Trophoblast cell (in vitro differentiated cells and primary cell): ENCODE data around the gene MPPED2.

Source experiments
- DNase-seq, 2 donors: peaks; one replicate each; pipeline ENCODE4 v3.0.0-alpha.2; 2016
- H2AFZ ChIP-seq: 2 replicates; pipeline ENCODE4 v1.6.1; 2013; ENCODE audit warnings: low read length, moderate library complexity, mild to moderate bottlenecking; ENCODE audit not compliant: insufficient read depth, poor library complexity
- H2AK5ac ChIP-seq: 2 replicates; pipeline ENCODE4 v1.6.1; 2013; ENCODE audit warnings: mild to moderate bottlenecking, low read length
- H2BK120ac ChIP-seq: 2 replicates; pipeline ENCODE4 v1.6.1; 2013; ENCODE audit warnings: low read length, mild to moderate bottlenecking, moderate library complexity; ENCODE audit not compliant: insufficient read depth, poor library complexity
- H2BK12ac ChIP-seq: 2 replicates; pipeline ENCODE4 v1.6.1; 2013; ENCODE audit warnings: mild to moderate bottlenecking, low read length, moderate library complexity
- H2BK5ac ChIP-seq: 2 replicates; pipeline ENCODE4 v1.6.1; 2013; ENCODE audit warnings: low read length, low read depth, moderate library complexity, mild to moderate bottlenecking; ENCODE audit not compliant: poor library complexity
- H3K14ac ChIP-seq: 2 replicates; pipeline ENCODE4 v1.6.1; 2013; ENCODE audit warnings: mild to moderate bottlenecking, low read length
- H3K18ac ChIP-seq: 2 replicates; pipeline ENCODE4 v1.6.1; 2013; ENCODE audit warnings: mild to moderate bottlenecking, low read length
- H3K23ac ChIP-seq: 2 replicates; pipeline ENCODE4 v1.6.1; 2013; ENCODE audit warnings: low read length
- H3K27ac ChIP-seq: 2 replicates; pipeline ENCODE4 v1.5.1; 2013; ENCODE audit warnings: low read depth, mild to moderate bottlenecking, inconsistent platforms, low read length, moderate library complexity
- H3K27me3 ChIP-seq: 2 replicates; pipeline ENCODE4 v1.6.1; 2013; ENCODE audit warnings: inconsistent platforms, mild to moderate bottlenecking, low read length, moderate library complexity; ENCODE audit not compliant: insufficient read depth
- H3K36me3 ChIP-seq, 2 experiments: 1 replicate in 1 of 2; 2 replicates in 1 of 2; pipeline ENCODE4 v1.6.1; 2013; ENCODE audit warnings: low read length in 2 of 2, mild to moderate bottlenecking in 2 of 2, moderate library complexity in 1 of 2; ENCODE audit not compliant: insufficient read depth in 2 of 2, control insufficient read depth in 1 of 2
- H3K4ac ChIP-seq: 2 replicates; pipeline ENCODE4 v1.6.1; 2013; ENCODE audit warnings: low read depth, mild to moderate bottlenecking, low read length, moderate library complexity
- H3K4me1 ChIP-seq, 2 experiments: 1 replicate in 1 of 2; 2 replicates in 1 of 2; pipeline ENCODE4 v1.6.1; 2013; ENCODE audit warnings: low read length in 2 of 2, mild to moderate bottlenecking in 2 of 2, moderate library complexity in 1 of 2; ENCODE audit not compliant: insufficient read depth in 2 of 2, control insufficient read depth in 1 of 2
- H3K4me2 ChIP-seq: 2 replicates; pipeline ENCODE4 v1.6.1; 2013; ENCODE audit warnings: inconsistent platforms, mild to moderate bottlenecking, low read length, moderate library complexity
- H3K4me3 ChIP-seq: 2 replicates; pipeline ENCODE4 v1.5.1; 2013; ENCODE audit warnings: mild to moderate bottlenecking, low read depth, low read length, inconsistent platforms
- H3K79me1 ChIP-seq: one replicate; pipeline ENCODE4 v1.6.1; 2013; ENCODE audit warnings: low read length
- H3K79me2 ChIP-seq: 2 replicates; pipeline ENCODE4 v1.6.1; 2013; ENCODE audit warnings: low read length, mild to moderate bottlenecking; ENCODE audit not compliant: control insufficient read depth, insufficient read depth, poor library complexity
- H3K9ac ChIP-seq: 2 replicates; pipeline ENCODE4 v1.6.1; 2013; ENCODE audit warnings: mild to moderate bottlenecking, low read length
- H3K9me3 ChIP-seq: 2 replicates; pipeline ENCODE4 v1.6.1; 2013; ENCODE audit warnings: low read depth, mild to moderate bottlenecking, control low read depth, inconsistent platforms, low read length; ENCODE audit not compliant: insufficient read depth
- H4K12ac ChIP-seq: 2 replicates; pipeline ENCODE4 v1.6.1; 2013; ENCODE audit warnings: low read depth, mild to moderate bottlenecking, low read length, moderate library complexity
- H4K8ac ChIP-seq: 2 replicates; pipeline ENCODE4 v1.6.1; 2013; ENCODE audit warnings: low read depth, mild to moderate bottlenecking, low read length, moderate library complexity
- H4K91ac ChIP-seq: one replicate; pipeline ENCODE4 v1.6.1; 2013; ENCODE audit warnings: low read depth, mild to moderate bottlenecking, low read length, moderate library complexity
- WGBS: extraction: QIAGEN DNeasy Blood & Tissue Kit; methylation state at CpG from one replicate; pipeline ENCODE4 v1.1.7; 2013; ENCODE audit warnings: missing lambda C conversion rate; ENCODE audit not compliant: insufficient read length, insufficient coverage; ENCODE audit errors: extremely low coverage; 5-methylcytosine and 5-hydroxymethylcytosine counted together

The MPPED2 gene

GRCh38 chr11:30499940-30500339 lies 86.2 kb downstream of the MPPED2 start:
- H3K36me3 ChIP-seq = no peaks in the 10 kb centered on the region
- H2BK12ac ChIP-seq = no peak overlapping the region
- no peak overlapping the region for H3K9ac ChIP-seq
- no peak overlapping the region for H3K18ac ChIP-seq
- no peak overlapping the region for H2AFZ ChIP-seq
- H2BK120ac ChIP-seq = no peak overlapping the region
- no peak overlapping the region for H4K8ac ChIP-seq
- H3K9me3 ChIP-seq = no peaks in the 10 kb centered on the region
- WGBS = no CpG with 5 or more reads among the region's 1 CpG
- H3K14ac ChIP-seq = no peak overlapping the region
- no peak overlapping the region for H3K27ac ChIP-seq
- H4K91ac ChIP-seq = no peak overlapping the region
- no peak overlapping the region for H3K4me3 ChIP-seq
- H3K79me1 ChIP-seq = no peaks in the 10 kb centered on the region
- H2BK5ac ChIP-seq = no peak overlapping the region
- H3K4ac ChIP-seq = no peak overlapping the region
- H3K23ac ChIP-seq = no peak overlapping the region
- H4K12ac ChIP-seq = no peak overlapping the region
- no peaks in the 10 kb centered on the region for H3K79me2 ChIP-seq
- no peak overlapping the region for H3K4me2 ChIP-seq
- no peak for DNase-seq
- H2AK5ac ChIP-seq = no peak overlapping the region
- no peaks in the 10 kb centered on the region for H3K27me3 ChIP-seq
- no peaks in the 10 kb centered on the region for H3K4me1 ChIP-seq

GRCh38 chr11:30497600-30497999 lies 88.6 kb downstream of the MPPED2 start:
- Histone ChIP-seq H2BK12ac (no peak overlapping the region), H3K36me3 (no peaks in the 10 kb centered on the region), H2AK5ac (no peak overlapping the region), H3K23ac (no peak overlapping the region), H2BK120ac (no peak overlapping the region), H3K14ac (no peak overlapping the region), H3K4ac (no peak overlapping the region), H3K9ac (no peak overlapping the region), H3K27me3 (no peaks in the 10 kb centered on the region), H3K79me2 (no peaks in the 10 kb centered on the region), H4K12ac (no peak overlapping the region), H3K4me3 (no peak overlapping the region), H3K79me1 (no peaks in the 10 kb centered on the region), H3K4me1 (no peaks in the 10 kb centered on the region), H4K91ac (no peak overlapping the region), H3K18ac (no peak overlapping the region), H3K27ac (no peak overlapping the region), H2AFZ (no peak overlapping the region), H3K4me2 (no peak overlapping the region), H3K9me3 (no peaks in the 10 kb centered on the region), H4K8ac (no peak overlapping the region), H2BK5ac (no peak overlapping the region)
- no CpG with 5 or more reads among the region's 5 CpGs for WGBS
- no peak for DNase-seq

- Histone ChIP-seq H4K12ac (no peak overlapping the region), H3K27ac (no peak overlapping the region), H3K4ac (no peak overlapping the region), H3K36me3 (no peaks in the 10 kb centered on the region), H3K9ac (no peak overlapping the region), H3K9me3 (no peaks in the 10 kb centered on the region), H2BK12ac (no peak overlapping the region), H3K4me2 (no peak overlapping the region), H3K14ac (no peak overlapping the region), H3K27me3 (no peaks in the 10 kb centered on the region), H3K18ac (no peak overlapping the region), H3K23ac (no peak overlapping the region), H2BK120ac (no peak overlapping the region), H3K4me3 (no peak overlapping the region), H3K79me1 (no peaks in the 10 kb centered on the region), H4K8ac (no peak overlapping the region), H2BK5ac (no peak overlapping the region), H3K79me2 (no peaks in the 10 kb centered on the region), H4K91ac (no peak overlapping the region), H2AK5ac (no peak overlapping the region), H2AFZ (no peak overlapping the region), H3K4me1 (no peaks in the 10 kb centered on the region)
- DNase-seq = no peak
- WGBS = no CpG with 5 or more reads among the region's 3 CpGs
These were observed 89.2 kb downstream of the MPPED2 start for GRCh38 chr11:30496935-30497334.

GRCh38 chr11:30495437-30495836 lies 90.7 kb downstream of the MPPED2 start:
- Histone ChIP-seq H3K36me3 (no peaks in the 10 kb centered on the region), H2AK5ac (no peak overlapping the region), H4K12ac (no peak overlapping the region), H3K23ac (no peak overlapping the region), H4K91ac (no peak overlapping the region), H3K79me2 (no peaks in the 10 kb centered on the region), H3K4ac (no peak overlapping the region), H3K27ac (no peak overlapping the region), H3K79me1 (no peaks in the 10 kb centered on the region), H2BK12ac (no peak overlapping the region), H3K4me2 (no peak overlapping the region), H3K4me1 (no peaks in the 10 kb centered on the region), H2BK120ac (no peak overlapping the region), H2BK5ac (no peak overlapping the region), H3K4me3 (no peak overlapping the region), H2AFZ (no peak overlapping the region), H3K14ac (no peak overlapping the region), H3K18ac (no peak overlapping the region), H4K8ac (no peak overlapping the region), H3K9ac (no peak overlapping the region), H3K9me3 (no peaks in the 10 kb centered on the region), H3K27me3 (no peaks in the 10 kb centered on the region)
- no CpG with 5 or more reads among the region's 5 CpGs for WGBS
- no peak for DNase-seq
